GM18907 (cell line): ENCODE measurements around the gene PIK3CD.
"Not testable (repeated sequence)": the region's sequence is repeated elsewhere in the genome, so short reads cannot be mapped to it uniquely, and the experiment has no call there.

ENCODE experiments used
- ATAC-seq: cut with Tn5 transposase; IDR thresholded peaks from one replicate; pipeline ENCODE4 v1.9.1; 2021; ENCODE audit warnings: mild to moderate bottlenecking, moderate library complexity; ENCODE audit not compliant: unreplicated experiment

PIK3CD gene

DNA sequence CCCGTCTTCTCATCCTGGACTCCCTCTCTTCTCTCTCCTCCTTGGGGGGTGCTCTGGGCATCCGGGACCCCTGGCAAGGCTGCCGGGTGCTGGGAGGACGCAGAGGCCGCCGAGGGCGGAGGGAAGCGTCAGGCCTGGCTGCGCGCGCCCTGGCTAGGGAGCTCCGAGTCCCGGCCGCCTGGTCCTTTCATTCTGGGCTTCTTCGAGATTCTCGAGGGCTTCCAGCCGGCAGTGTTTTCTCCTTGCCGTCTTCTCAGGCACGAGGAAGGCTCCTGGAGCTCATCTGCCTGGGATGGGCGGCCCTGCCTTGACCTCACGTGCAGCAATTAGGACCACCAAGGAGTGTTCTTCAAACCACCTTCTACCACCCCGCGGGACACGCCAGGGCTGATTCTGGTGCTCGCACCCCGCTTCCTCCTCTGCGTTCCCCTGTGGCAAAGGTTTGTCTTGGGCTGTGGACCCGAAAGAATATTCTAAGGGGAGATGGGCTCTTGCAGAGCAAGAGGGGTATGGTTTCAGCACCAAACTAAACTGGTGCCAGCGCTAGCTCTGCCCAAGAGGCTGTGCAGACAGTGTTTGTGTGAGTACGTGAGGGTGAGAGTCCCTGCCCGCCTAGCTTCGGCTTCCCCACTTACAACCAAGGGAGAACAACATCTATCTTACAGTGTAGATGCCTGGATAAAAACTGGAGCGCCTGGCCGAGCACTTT is 36.5 kb downstream of the PIK3CD start:
- peak; percentile 1 for ATAC-seq

GRCh38 chr1:9688599-9688998 is 37.1 kb downstream of the PIK3CD start:
- no peak for ATAC-seq

GRCh38 chr1:9689011-9689706 is 37.6 kb downstream of the PIK3CD start:
- peak; percentile 58 for ATAC-seq

- ATAC-seq: no peak
Measured at GRCh38 chr1:9689971-9690381, 38.4 kb downstream of the PIK3CD start.

GRCh38 chr1:9690440-9691107 is 39.0 kb downstream of the PIK3CD start:
- ATAC-seq: no peak

DNA sequence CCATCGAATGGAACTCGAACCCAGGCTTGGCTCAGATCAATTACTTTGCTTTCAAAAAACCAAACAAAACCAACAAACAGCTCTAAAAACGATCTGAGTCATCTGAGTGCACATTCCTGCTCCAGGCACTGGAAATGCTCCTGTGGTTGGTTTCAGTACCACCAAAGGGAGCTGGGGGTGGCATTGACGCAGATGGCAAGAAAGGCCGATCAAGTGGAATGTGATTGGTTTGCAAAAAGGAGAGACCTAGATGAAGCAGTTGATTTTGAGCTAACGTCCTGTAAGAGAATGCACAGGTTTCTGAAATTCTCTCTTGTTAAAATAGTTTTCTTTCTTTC is 39.5 kb downstream of the PIK3CD start:
- no peak for ATAC-seq

GRCh38 chr1:9691691-9692090 is 40.2 kb downstream of the PIK3CD start:
- ATAC-seq: no peak

DNA sequence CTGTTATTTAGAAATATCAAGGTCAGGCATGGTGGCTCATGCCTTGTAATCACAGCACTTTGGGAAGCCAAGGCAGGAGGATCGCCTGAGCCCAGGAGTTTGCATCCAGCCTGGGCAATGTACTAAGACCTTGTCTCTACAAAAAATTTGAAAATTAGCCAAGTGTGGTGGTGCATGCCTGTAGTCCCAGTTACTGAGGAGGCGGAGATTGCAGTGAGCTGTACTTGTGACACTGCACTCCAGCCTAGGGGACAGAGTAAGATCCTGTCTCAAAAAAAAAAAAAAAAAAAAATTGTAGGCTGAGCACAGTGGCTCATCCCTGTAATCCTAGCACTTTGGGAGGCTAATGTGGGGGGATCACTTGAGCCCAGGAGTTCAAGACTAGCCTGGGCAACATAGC is 45.3 kb downstream of the PIK3CD start:
- ATAC-seq: no peak

DNA sequence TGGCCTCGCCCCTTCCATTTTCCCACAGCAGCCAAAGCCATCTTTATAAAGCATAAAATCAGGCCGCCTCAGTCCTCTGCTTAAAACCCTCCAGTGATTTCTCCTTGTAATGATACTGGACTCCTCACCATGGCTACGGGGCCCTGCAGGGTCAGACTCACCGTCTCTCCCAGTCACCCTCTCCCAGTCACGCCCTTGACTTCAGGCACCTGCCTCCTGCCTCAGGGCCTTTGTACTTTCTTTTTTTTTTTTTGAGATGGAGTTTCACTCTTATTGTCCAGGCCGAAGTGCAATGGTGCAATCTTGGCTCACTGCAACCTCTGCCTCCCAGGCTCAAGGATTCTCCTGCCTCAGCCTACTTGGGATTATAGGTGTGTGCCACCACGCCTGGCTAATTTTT is 47.8 kb downstream of the PIK3CD start:
- no peak for ATAC-seq

GRCh38 chr1:9700340-9700739 is 48.8 kb downstream of the PIK3CD start:
- no peak for ATAC-seq

DNA sequence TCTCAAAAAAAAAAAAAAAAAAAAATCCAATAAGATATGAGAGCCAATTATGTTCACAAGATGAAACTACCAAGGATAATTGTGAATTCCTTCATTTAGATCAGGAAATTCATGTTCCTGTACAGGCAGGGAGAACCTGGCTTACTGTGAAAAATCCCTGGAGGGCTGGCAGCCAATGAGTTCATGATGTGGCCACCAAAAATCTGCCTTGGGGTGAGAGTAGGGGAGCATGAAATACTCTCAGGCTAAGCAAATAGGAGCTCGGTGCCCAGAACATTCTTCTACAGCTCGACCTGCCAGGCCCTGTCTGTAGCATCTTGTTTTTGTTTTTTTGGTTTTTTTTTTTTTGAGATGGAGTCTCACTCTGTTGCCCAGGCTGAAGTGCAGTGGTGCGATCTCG is 50.1 kb downstream of the PIK3CD start:
- ATAC-seq: no peak

DNA sequence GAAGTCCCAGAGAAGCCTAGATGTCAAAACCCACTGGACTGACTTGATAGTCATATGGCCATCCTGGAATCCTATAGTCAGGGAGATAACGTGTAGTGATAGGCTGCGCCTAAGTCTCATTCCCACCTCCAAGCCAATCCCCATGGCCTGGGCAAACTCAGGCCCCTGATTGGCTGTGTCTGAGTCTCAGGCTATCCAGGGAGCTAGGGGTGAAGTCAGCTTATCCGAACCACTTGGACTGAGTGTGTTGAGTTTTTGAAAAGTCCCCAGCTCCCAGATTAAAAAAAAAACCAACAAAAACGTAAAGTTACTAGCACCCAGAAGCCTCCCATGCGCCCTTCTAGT is 51.6 kb downstream of the PIK3CD start:
- no peak for ATAC-seq

DNA sequence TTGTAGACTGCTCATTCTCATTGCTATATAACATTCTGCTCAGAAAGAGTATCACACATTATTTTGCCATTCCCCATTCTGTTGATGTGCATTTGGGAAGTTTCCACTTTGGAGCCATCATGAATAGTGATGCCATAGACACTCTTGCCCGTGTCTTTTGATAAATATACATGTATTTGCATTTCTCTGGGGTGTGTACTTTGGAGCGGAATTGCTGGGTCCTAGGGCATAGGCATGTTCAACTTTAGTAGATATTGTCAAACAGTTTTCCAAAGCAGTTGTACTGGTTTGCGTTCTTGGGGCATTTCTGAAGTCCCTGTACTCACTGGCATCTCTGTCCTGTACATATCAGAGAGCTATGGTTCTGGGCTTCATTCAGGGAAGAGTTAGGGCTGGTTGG is 52.1 kb downstream of the PIK3CD start:
- ATAC-seq: no peak

- ATAC-seq: no peak
Measured at GRCh38 chr1:9705337-9706093, 54.0 kb downstream of the PIK3CD start.

DNA sequence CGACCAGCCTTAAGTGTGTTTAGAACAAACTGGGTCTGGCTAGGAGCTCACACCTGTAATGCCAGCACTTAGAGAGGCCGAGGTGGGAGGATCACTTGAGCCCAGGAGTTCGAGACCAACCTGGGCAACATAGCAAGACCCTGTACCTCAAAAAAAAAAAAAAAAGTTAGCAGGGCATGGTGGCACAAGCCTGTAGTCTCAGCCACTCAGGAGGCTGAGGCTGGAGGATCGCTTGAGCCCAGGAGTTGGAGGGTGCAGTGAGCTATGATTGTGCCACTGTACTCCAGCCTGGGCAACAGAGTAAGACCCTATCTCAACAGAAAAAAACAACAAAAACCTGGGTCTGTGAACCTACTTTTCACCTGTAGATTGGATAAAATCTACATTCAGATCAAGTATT is 54.6 kb downstream of the PIK3CD start:
- ATAC-seq: no peak

DNA sequence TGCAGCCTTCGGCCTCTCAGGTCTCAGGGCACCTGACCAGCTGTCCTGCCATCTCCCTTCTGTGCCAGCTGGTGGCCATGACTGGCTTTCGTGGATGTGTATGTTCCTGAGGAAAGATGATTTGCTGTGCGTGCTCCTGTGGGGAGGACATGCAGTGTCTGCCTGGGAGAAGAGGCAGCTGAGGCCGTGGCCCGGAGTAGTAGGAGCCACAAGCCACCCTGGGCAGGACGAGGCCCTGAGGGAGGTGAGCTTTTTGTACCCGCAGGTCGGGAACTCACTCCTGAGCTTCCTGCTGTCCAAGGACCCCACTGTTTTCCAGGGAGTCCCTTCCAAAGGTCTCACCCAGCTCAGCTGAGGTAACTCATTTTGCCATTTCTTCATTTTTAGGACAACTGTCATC is 58.5 kb downstream of the PIK3CD start:
- no peak for ATAC-seq

DNA sequence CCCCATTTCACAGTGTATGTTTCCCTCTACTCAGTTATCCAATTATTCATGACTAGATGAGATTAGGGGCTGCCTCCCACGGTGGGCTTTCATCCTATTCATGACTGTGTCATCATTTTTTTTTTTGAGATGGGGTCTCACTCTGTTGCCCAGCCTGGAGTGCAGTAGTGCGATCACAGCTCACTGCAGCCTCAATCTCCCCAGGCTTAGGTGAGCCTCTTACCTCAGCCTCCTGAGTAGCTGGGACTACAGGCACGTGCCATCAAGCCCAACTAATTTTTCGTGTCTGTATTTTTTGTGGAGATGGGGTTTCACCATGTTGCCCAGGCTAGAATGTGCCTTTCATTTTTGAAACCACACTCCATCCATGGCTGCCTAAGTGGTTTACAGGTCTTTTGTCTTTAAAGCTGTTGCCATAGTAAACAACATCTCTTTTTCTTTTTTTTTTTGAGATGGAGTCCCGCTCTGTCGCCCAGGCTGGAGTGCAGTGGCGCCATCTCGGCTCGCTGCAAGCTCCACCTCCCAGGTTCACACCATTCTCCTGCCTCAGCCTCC is 60.0 kb downstream of the PIK3CD start:
- ATAC-seq: no peak

GRCh38 chr1:9712767-9713166 is 61.2 kb downstream of the PIK3CD start:
- not testable (repeated sequence) for ATAC-seq

DNA sequence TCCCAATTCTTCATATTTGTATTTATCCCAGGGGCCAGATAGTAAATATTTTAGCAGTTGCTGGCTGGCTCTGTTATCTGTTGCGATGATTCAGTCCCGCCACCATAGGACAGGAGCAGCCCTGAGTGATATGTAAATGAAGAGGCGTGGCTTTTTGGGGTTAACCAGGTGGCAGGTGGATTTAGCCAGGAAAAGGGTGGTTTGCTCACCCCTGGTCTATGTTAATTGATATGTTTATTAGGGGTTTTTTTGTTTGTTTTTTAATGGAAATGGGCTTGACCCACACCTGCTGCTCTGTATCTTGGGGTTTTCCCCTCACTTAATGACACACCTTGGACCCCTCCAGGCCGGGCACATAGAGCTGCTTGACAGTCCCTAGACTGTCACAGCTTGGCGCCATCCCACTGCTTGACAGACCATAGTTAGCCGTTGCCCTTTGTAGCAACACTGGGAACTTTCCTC is 62.8 kb downstream of the PIK3CD start:
- ATAC-seq: no peak

DNA sequence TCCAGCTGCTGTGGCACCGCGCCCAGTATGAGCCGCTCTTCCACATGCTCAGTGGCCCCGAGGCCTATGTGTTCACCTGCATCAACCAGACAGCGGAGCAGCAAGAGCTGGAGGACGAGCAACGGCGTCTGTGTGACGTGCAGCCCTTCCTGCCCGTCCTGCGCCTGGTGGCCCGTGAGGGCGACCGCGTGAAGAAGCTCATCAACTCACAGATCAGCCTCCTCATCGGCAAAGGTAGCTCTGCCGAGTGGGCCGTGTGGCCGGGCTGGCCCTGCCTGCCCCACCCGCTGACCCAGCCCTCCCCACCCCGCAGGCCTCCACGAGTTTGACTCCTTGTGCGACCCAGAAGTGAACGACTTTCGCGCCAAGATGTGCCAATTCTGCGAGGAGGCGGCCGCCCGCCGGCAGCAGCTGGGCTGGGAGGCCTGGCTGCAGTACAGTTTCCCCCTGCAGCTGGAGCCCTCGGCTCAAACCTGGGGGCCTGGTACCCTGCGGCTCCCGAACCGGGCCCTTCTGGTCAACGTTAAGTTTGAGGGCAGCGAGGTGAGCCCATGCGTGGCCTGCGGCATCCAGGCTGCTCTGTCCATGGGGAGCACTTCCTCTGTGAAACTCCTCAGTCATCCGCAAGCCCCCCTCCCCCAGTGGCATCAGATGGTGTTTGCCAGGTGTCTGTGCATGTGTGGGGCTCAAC is 64.2 kb downstream of the PIK3CD start:
- ATAC-seq: no peak
